Measurements from ENCODE around the gene GATA6. TPM values are rescaled to one million over a fixed set of nuclear protein-coding genes. Genes with fewer than 3 reads are reported as not detected.

The GATA6 gene
- total RNA-seq, 1 donor from 2014 or later, result 106 TPM

- H3K27ac Mint-ChIP-seq, result no peak overlapping the region
These were observed 59.6 kb downstream of the GATA6 start for GRCh38 chr18:22228976-22229375.

GRCh38 chr18:22229456-22230124 is 60.2 kb downstream of the GATA6 start:
- H3K36me3 Mint-ChIP-seq, result no peaks in the 10 kb centered on the region
- peaks cover 3% of the 10 kb centered on the region for H3K27me3 Mint-ChIP-seq (ENCODE audit: low read depth)
- no peak overlapping the region for H3K27ac Mint-ChIP-seq
- no peak for DNase-seq (ENCODE audit: low spot score in 2 of 2, unreplicated experiment in 2 of 2)
- peaks cover 4% of the 10 kb centered on the region for H3K4me1 Mint-ChIP-seq
- H3K4me3 Mint-ChIP-seq, result no peak overlapping the region
- no peaks in the 10 kb centered on the region for H3K9me3 Mint-ChIP-seq
- no peak for TF ChIP-seq CTCF (IDR thresholded peaks at IDR 0.05; ENCODE audit: unreplicated experiment)

More at GRCh38 chr18:22228976-22229375, 59.6 kb downstream of the GATA6 start:
- Mint-ChIP-seq H3K4me3 (no peak overlapping the region), H3K9me3 (no peaks in the 10 kb centered on the region), H3K36me3 (no peaks in the 10 kb centered on the region), H3K27me3 (ENCODE audit: low read depth) (peaks cover 3% of the 10 kb centered on the region), H3K4me1 (peaks cover 7% of the 10 kb centered on the region)
- TF ChIP-seq CTCF (IDR thresholded peaks at IDR 0.05; ENCODE audit: unreplicated experiment), result no peak
- DNase-seq (ENCODE audit: low spot score in 2 of 2, unreplicated experiment in 2 of 2), result no peak

GRCh38 chr18:22230471-22230945 is 61.1 kb downstream of the GATA6 start:
- no peak for TF ChIP-seq CTCF (IDR thresholded peaks at IDR 0.05; ENCODE audit: unreplicated experiment)
- no peaks in the 10 kb centered on the region for H3K9me3 Mint-ChIP-seq
- peaks cover 3% of the 10 kb centered on the region for H3K27me3 Mint-ChIP-seq (ENCODE audit: low read depth)
- no peaks in the 10 kb centered on the region for H3K36me3 Mint-ChIP-seq
- peaks cover 4% of the 10 kb centered on the region for H3K4me1 Mint-ChIP-seq
- H3K27ac Mint-ChIP-seq, result no peak overlapping the region
- H3K4me3 Mint-ChIP-seq, result no peak overlapping the region
- no peak for DNase-seq (ENCODE audit: low spot score in 2 of 2, unreplicated experiment in 2 of 2)

GRCh38 chr18:22233266-22233665 is 63.9 kb downstream of the GATA6 start:
- no peak for DNase-seq (ENCODE audit: low spot score in 2 of 2, unreplicated experiment in 2 of 2)
- Mint-ChIP-seq H3K4me1 (peaks cover 4% of the 10 kb centered on the region), H3K27me3 (ENCODE audit: low read depth) (peaks cover 3% of the 10 kb centered on the region), H3K36me3 (no peaks in the 10 kb centered on the region), H3K9me3 (peaks cover 3% of the 10 kb centered on the region), H3K27ac (no peak overlapping the region), H3K4me3 (no peak overlapping the region)
- TF ChIP-seq CTCF (IDR thresholded peaks at IDR 0.05; ENCODE audit: unreplicated experiment), result no peak

GRCh38 chr18:22238036-22238435 is 68.6 kb downstream of the GATA6 start:
- peaks cover 31% of the 10 kb centered on the region for H3K4me1 Mint-ChIP-seq
- DNase-seq (ENCODE audit: low spot score in 2 of 2, unreplicated experiment in 2 of 2), result no peak
- H3K27ac Mint-ChIP-seq, result no peak overlapping the region
- H3K4me3 Mint-ChIP-seq, result no peak overlapping the region
- no peaks in the 10 kb centered on the region for H3K36me3 Mint-ChIP-seq
- peaks cover 3% of the 10 kb centered on the region for H3K9me3 Mint-ChIP-seq
- no peaks in the 10 kb centered on the region for H3K27me3 Mint-ChIP-seq (ENCODE audit: low read depth)
- no peak for TF ChIP-seq CTCF (IDR thresholded peaks at IDR 0.05; ENCODE audit: unreplicated experiment)
